Natural killer cell (primary cell): ENCODE data around the gene C3orf20. TPM values are rescaled to one million over a fixed set of nuclear protein-coding genes. Genes with fewer than 3 reads are reported as not detected.

Experiments
- ATAC-seq, 3 donors: fragments of 150-1000 bp in 2 of 3; fragments of 200-7000 bp in 1 of 3; cut with Tn5 transposase; 1 replicate in 1 of 3; 2 replicates in 2 of 3; pipeline ENCODE4 v1.10.0; 2021; ENCODE audit warnings: mild to moderate bottlenecking in 2 of 3, moderate library complexity in 2 of 3
- DNase-seq, 2 donors: peaks; one replicate each; pipeline versions ENCODE4 v3.0.0 to v3.0.0-alpha.2; 2013 to 2021; ENCODE audit warnings: mixed read lengths in 1 of 2
- H3K27ac ChIP-seq: one replicate; pipeline ENCODE4 v1.5.1; 2013; ENCODE audit warnings: mild to moderate bottlenecking, low read length
- H3K27me3 ChIP-seq: one replicate; pipeline ENCODE4 v1.6.1; 2013; ENCODE audit warnings: low read length; ENCODE audit not compliant: control insufficient read depth, insufficient read depth
- H3K36me3 ChIP-seq: one replicate; pipeline ENCODE4 v1.6.1; 2013; ENCODE audit warnings: low read length; ENCODE audit not compliant: control insufficient read depth, insufficient read depth
- H3K4me1 ChIP-seq: one replicate; pipeline ENCODE4 v1.6.1; 2013; ENCODE audit warnings: low read length; ENCODE audit not compliant: control insufficient read depth, insufficient read depth
- H3K4me3 ChIP-seq: one replicate; pipeline ENCODE4 v1.5.1; 2013; ENCODE audit warnings: low read length
- H3K9me3 ChIP-seq: one replicate; pipeline ENCODE4 v1.6.1; 2013; ENCODE audit warnings: low read length; ENCODE audit not compliant: control insufficient read depth, insufficient read depth
- H3K27ac Mint-ChIP-seq, 2 donors: one replicate each; pipeline ENCODE4 v1.8.0; 2022; ENCODE audit warnings: mild to moderate bottlenecking in 2 of 2, mixed read lengths in 2 of 2, moderate library complexity in 1 of 2
- H3K27me3 Mint-ChIP-seq, 2 donors: one replicate each; pipeline ENCODE4 v1.8.0; 2022; ENCODE audit warnings: low read depth in 2 of 2, mixed read lengths in 2 of 2
- H3K36me3 Mint-ChIP-seq: one replicate; pipeline ENCODE4 v1.8.0; 2022; ENCODE audit warnings: mixed read lengths
- H3K4me1 Mint-ChIP-seq, 2 donors: one replicate each; pipeline ENCODE4 v1.8.0; 2022; ENCODE audit warnings: mixed read lengths in 2 of 2
- H3K4me3 Mint-ChIP-seq: one replicate; pipeline ENCODE4 v1.8.0; 2022; ENCODE audit warnings: mild to moderate bottlenecking, moderate library complexity, mixed read lengths
- H3K9me3 Mint-ChIP-seq, 2 donors: one replicate each; pipeline ENCODE4 v1.8.0; 2022; ENCODE audit warnings: mixed read lengths in 2 of 2
- WGBS: methylation state at CpG from one replicate; pipeline ENCODE4 v1.1.7; 2013; ENCODE audit warnings: missing lambda C conversion rate; ENCODE audit not compliant: insufficient coverage; 5-methylcytosine and 5-hydroxymethylcytosine counted together
- intact Hi-C: fragments of 100-400 bp; cut with micrococcal nuclease; formaldehyde crosslinking; loops from one replicate; pipeline ENCODE4 v1.14.2; 2022
- total RNA-seq, 4 donors: library from RNA; stranded (reverse); fragments of 120-200 nt in 1 of 4; gene quantifications; one replicate each; pipeline versions ENCODE4 v1.2.3 to v1.2.4, GENCODE V29; 2013 to 2022
- TF ChIP-seq, protein P1 (sequence below): fragments of 200-600 bp; IDR thresholded peaks from one replicate; pipeline ENCODE4 v1.8.0; 2022; ENCODE audit warnings: antibody characterized with exemption

C3orf20 gene
- total RNA-seq, 3 donors from 2014 or later (not counting 1 experiment from before 2014, with no cell fraction given), result 0.14 TPM; not detected in 2

DNA sequence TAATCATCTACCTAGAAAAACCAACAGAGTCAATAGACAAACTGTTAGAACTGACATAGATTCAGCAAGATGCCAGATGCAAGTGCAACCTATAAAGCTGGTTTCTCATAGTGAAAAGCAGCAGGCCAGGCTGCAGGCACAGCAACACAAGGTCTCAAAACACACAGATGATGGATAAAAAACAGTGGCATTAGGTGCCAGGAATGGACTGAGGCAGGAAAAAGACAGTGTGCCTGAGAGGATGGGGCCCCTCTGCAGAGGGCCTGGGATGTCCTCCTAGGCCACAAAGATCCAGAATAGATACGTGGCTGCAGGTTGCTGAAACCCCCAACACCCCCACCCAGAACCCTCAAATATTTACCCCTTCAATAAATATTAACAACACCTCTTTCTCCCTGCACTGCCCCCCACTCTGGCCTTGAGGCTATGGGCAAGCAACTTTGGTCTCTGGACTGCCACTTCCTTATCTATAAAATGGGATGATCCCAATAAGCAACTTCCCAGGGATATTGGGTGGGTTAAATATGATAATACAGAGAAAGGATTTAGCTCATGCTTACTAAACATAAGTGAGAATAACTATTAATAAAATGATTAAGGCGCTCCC, 108.6 kb downstream of the C3orf20 start:
- Mint-ChIP-seq H3K36me3 (peaks cover 6% of the 10 kb centered on the region), H3K4me1 (no peaks in the 10 kb centered on the region), H3K27me3 (peaks cover 3 to 12% of the 10 kb centered on the region in 2 donors), H3K4me3 (no peak overlapping the region), H3K9me3 (peaks cover 4 to 5% of the 10 kb centered on the region in 2 donors), H3K27ac (no peak overlapping the region)
- DNase-seq (no peak), ATAC-seq (no peak)
- intact Hi-C loops, result no loop called here
- WGBS, result 80% methylated on average over 2 of the region's 2 CpGs
- H3K4me3 ChIP-seq, result no peak overlapping the region
- TF ChIP-seq, protein P1, sequence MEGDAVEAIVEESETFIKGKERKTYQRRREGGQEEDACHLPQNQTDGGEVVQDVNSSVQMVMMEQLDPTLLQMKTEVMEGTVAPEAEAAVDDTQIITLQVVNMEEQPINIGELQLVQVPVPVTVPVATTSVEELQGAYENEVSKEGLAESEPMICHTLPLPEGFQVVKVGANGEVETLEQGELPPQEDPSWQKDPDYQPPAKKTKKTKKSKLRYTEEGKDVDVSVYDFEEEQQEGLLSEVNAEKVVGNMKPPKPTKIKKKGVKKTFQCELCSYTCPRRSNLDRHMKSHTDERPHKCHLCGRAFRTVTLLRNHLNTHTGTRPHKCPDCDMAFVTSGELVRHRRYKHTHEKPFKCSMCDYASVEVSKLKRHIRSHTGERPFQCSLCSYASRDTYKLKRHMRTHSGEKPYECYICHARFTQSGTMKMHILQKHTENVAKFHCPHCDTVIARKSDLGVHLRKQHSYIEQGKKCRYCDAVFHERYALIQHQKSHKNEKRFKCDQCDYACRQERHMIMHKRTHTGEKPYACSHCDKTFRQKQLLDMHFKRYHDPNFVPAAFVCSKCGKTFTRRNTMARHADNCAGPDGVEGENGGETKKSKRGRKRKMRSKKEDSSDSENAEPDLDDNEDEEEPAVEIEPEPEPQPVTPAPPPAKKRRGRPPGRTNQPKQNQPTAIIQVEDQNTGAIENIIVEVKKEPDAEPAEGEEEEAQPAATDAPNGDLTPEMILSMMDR, result no peak
- no peaks in the 10 kb centered on the region for H3K9me3 ChIP-seq
- H3K4me1 ChIP-seq, result no peaks in the 10 kb centered on the region
- no peaks in the 10 kb centered on the region for H3K36me3 ChIP-seq
- H3K27me3 ChIP-seq, result no peaks in the 10 kb centered on the region
- H3K27ac ChIP-seq, result no peak overlapping the region

DNA sequence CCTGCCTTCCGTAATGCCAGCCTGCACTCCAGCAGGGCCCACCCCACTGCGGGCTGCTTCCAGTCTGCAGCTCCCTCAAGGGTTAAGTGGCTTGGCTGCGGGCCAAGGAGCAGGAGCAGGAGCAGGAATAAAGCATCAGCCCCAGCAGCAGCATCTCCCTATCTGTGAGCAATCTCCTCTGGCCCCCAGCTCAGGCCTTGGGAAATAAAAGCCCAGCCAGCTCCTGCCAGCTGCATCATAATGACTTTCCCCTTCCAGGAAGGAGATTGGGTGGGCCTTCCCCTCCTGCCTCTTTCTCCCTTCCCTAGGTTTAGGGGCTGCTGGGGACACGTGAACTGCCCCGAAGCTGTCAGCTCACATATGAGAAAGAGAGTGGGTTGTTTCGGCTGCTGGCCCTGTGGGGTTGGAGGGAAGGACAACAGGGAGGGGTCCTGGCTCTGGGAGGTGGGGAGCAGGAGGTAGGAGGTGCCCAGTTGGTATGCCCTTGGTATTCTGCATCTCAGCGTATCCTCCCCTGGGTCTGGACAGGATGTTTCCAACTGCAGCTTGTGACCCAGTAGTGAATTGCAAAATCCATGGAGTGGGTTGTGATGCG, 109.2 kb downstream of the C3orf20 start:
- intact Hi-C loops, result no loop called here
- H3K36me3 ChIP-seq, result no peaks in the 10 kb centered on the region
- no peak overlapping the region for H3K4me3 ChIP-seq
- no peak overlapping the region for H3K27ac Mint-ChIP-seq
- ATAC-seq, result no peak
- H3K4me1 ChIP-seq, result no peaks in the 10 kb centered on the region
- no peak overlapping the region for H3K4me3 Mint-ChIP-seq
- no peaks in the 10 kb centered on the region for H3K9me3 ChIP-seq
- DNase-seq, result no peak
- H3K27ac ChIP-seq, result no peak overlapping the region
- no peaks in the 10 kb centered on the region for H3K27me3 ChIP-seq
- WGBS, result 79% methylated on average over 8 of the region's 8 CpGs
- TF ChIP-seq, protein P1, result no peak
- H3K4me1 Mint-ChIP-seq, result no peaks in the 10 kb centered on the region
- H3K36me3 Mint-ChIP-seq, result no peaks in the 10 kb centered on the region
- H3K27me3 Mint-ChIP-seq, result peaks cover 3 to 6% of the 10 kb centered on the region in 2 donors
- H3K9me3 Mint-ChIP-seq, result peaks cover 0 to 2% of the 10 kb centered on the region in 2 donors

DNA sequence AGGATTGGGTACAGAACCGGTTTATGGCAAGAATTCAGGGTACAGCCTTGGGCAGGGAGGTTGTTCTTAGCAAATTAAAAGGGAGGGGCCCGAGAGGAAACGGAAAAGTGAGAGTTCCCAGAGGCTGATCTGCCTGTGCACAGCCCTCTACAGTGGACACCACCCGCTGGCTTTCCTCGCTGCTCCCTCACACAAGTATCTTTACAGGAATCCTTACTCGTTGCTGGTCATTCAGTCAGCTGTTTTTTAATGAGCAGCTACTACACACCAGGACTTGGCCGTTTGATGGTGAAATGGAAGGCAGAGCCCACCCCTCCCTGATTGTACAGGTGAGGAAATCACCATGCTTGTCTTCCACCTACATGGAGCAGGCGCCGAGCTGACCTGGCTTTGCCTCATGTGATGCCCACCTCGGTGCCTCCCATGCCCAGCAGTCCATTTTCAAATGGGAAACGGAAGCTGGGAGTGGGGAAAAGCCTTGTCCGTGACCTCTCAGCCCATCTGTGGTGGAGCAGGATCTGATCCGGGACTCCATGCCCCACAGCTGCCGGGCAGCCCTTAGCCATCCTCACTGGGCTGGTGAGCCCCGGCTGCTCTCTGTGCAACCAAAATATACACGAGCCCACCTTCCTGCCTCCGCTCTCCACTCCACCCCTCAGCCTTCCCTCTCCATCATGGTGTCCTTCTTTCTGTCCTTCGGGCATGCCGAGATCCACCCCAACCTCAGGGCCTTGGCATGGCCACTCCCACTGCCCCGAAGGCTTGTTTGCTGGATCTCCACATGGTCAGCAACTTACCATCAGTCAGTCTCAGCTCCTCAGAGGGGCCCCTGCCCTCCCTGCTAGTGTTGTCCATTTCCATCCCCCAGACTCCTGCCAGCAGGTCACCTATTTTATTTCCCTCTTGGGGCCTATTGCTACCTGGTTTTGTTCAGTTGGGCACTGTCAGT, 110.5 kb downstream of the C3orf20 start:
- Histone ChIP-seq H3K4me3 (no peak overlapping the region), H3K36me3 (no peaks in the 10 kb centered on the region), H3K9me3 (no peaks in the 10 kb centered on the region), H3K27ac (no peak overlapping the region), H3K27me3 (no peaks in the 10 kb centered on the region), H3K4me1 (no peaks in the 10 kb centered on the region)
- intact Hi-C loops, result no loop called here
- no peak overlapping the region for H3K4me3 Mint-ChIP-seq
- DNase-seq, result no peak
- H3K4me1 Mint-ChIP-seq, result no peaks in the 10 kb centered on the region
- no peaks in the 10 kb centered on the region for H3K36me3 Mint-ChIP-seq
- TF ChIP-seq, protein P1, result no peak
- H3K9me3 Mint-ChIP-seq, result no peaks in the 10 kb centered on the region
- H3K27ac Mint-ChIP-seq, result no peak overlapping the region
- no peak for ATAC-seq
- H3K27me3 Mint-ChIP-seq, result peaks cover 3 to 7% of the 10 kb centered on the region in 2 donors
- 86% methylated on average over 20 of the region's 20 CpGs for WGBS
